AG04449 (cell line): ENCODE results near the gene HPSE.
"Not testable (repeated sequence)": the region's sequence is repeated elsewhere in the genome, so short reads cannot be mapped to it uniquely, and the experiment has no call there.

Experiments
- CTCF ChIA-PET: fragments of 350-600 bp; formaldehyde crosslinking; extraction: SDS; loops from one replicate; lab custom pipeline; 2021; ENCODE audit warnings: antibody characterized with exemption; lab: Yijun Ruan, JAX
- POLR2A ChIA-PET: fragments of 400-600, 350-600 bp; formaldehyde crosslinking; extraction: SDS; loops from one replicate; lab custom pipeline; 2020; ENCODE audit warnings: antibody characterized with exemption, inconsistent platforms; lab: Yijun Ruan, JAX
- DNase-seq: peaks from one replicate; pipeline ENCODE4 v3.0.0-alpha.2; 2010; ENCODE audit warnings: low read depth, low spot score
- H3K4me3 ChIP-seq: 2 replicates; pipeline ENCODE4 v1.5.1; 2011; ENCODE audit warnings: low read depth, mild to moderate bottlenecking, control low read depth, low read length
- CTCF ChIP-seq: IDR thresholded peaks from one replicate; pipeline ENCODE4 v1.5.1; 2011; ENCODE audit warnings: mild to moderate bottlenecking, moderate library complexity, low read length, control low read depth, inconsistent platforms; ENCODE audit not compliant: insufficient read depth; ENCODE audit errors: missing control alignments

HPSE gene

GRCh38 chr4:83297548-83298260 lies 36.9 kb downstream of the HPSE start:
- no peak overlapping the region for H3K4me3 ChIP-seq
- no peak for DNase-seq
- ChIA-PET CTCF (interaction anchor here (1.4 kb wide), 1 partner anchor 13 kb away, joined by 3 read pairs; the partner anchor contains the start of gene COQ2), POLR2A (no interaction called here)
- no peak for TF ChIP-seq CTCF

GRCh38 chr4:83293305-83294046 lies 41.2 kb downstream of the HPSE start:
- ChIA-PET POLR2A (no interaction called here), CTCF (interaction anchor here (0.9 to 4.2 kb wide), 5 partner anchors 9 to 239 kb away, joined by 3 to 13 read pairs (median 4); partner anchors contain the start of gene COQ2)
- H3K4me3 ChIP-seq: no peak overlapping the region
- no peak for DNase-seq
- TF ChIP-seq CTCF: no peak

- CTCF ChIA-PET, DNase-seq, H3K4me3 ChIP-seq, POLR2A ChIA-PET: not testable (repeated sequence)
Observed at GRCh38 chr4:83290059-83290774, 44.4 kb downstream of the HPSE start.

GRCh38 chr4:83288381-83288780 lies 46.3 kb downstream of the HPSE start:
- POLR2A ChIA-PET, H3K4me3 ChIP-seq, DNase-seq: not testable (repeated sequence)
- CTCF ChIA-PET: interaction anchor here (1.0 kb wide), 1 partner anchor 214 kb away, joined by 3 read pairs; no protein-coding TSS in a partner anchor

GRCh38 chr4:83285055-83285407 lies 49.6 kb downstream of the HPSE start:
- peak overlapping the region; percentile 66 for H3K4me3 ChIP-seq
- TF ChIP-seq CTCF: no peak
- no peak for DNase-seq
- POLR2A ChIA-PET: interaction anchor here (1.2 to 1.5 kb wide), 3 partner anchors 170 to 250 kb away, joined by 7 to 12 read pairs (median 8); partner anchors contain the start of genes COPS4, HELQ and MRPS18C
- CTCF ChIA-PET: interaction anchor here (1.0 to 7.8 kb wide), 18 partner anchors 8 to 432 kb away, joined by 3 to 137 read pairs (median 4); partner anchors contain the start of gene COPS4

- peak; percentile 67 for DNase-seq
- CTCF ChIA-PET: interaction anchor here (1.0 to 7.8 kb wide), 25 partner anchors 8 to 431 kb away, joined by 3 to 137 read pairs (median 4); partner anchors contain the start of gene COPS4
- TF ChIP-seq CTCF: peak; percentile 45
- peak within 1 kb of the TSS; percentile 66 for H3K4me3 ChIP-seq
- POLR2A ChIA-PET: interaction anchor here (1.2 to 1.5 kb wide), 3 partner anchors 171 to 249 kb away, joined by 7 to 12 read pairs (median 8); partner anchors contain the start of genes COPS4, HELQ and MRPS18C
Observed at GRCh38 chr4:83284193-83285054, 50.2 kb downstream of the HPSE start, which contains the start of gene COQ2. Gene COQ2 (minus strand): TSS chr4:83284798. CDS start chr4:83284764, 34 bp downstream.
